GM12878 (cell line): Measurements from ENCODE around the gene MAZ. TPM values are rescaled to one million over a fixed set of nuclear protein-coding genes. Genes with fewer than 3 reads are reported as not detected.
A peak's percentile ranks its signal among the peaks of the same experiment; 100 is the strongest.

Source experiments
- ATAC-seq: fragments of 200-7000 bp; cut with Tn5 transposase; 3 replicates; pipeline ENCODE4 v1.9.1; 2020; ENCODE audit warnings: mild to moderate bottlenecking, moderate library complexity
- BruUV-seq: library from RNA; stranded (reverse); fragments of 400-500 nt; replicated peaks from 2 replicates; lab custom pipeline; 2021; lab: Mats Ljungman, UMichigan
- CTCF ChIA-PET: fragments of 300-600 bp; sonication (Branson Sonifier 250); formaldehyde crosslinking; extraction: SDS; loops from one replicate; lab custom pipeline; 2021; ENCODE audit warnings: inconsistent platforms; lab: Yijun Ruan, JAX
- POLR2A ChIA-PET: fragments of 350-600 bp; formaldehyde crosslinking; extraction: SDS; loops from one replicate; lab custom pipeline; 2021; ENCODE audit warnings: inconsistent platforms; lab: Charles Lee
- RAD21 ChIA-PET: fragments of 300-600 bp; sonication (Branson Sonifier 250); formaldehyde crosslinking; loops from one replicate; lab custom pipeline; 2023; ENCODE audit warnings: antibody characterized with exemption; ENCODE audit not compliant: unreplicated experiment; lab: Charles Lee
- SMC1A ChIA-PET: fragments of 300-600 bp; sonication (Branson Sonifier 250); formaldehyde crosslinking; loops from one replicate; lab custom pipeline; 2023; ENCODE audit not compliant: unreplicated experiment, uncharacterized antibody; lab: Charles Lee
- DNase-seq: peaks from one replicate; pipeline ENCODE4 v3.0.0-alpha.2; 2011; ENCODE audit warnings: low read depth, low spot score
- FAIRE-seq: peaks from 3 replicates; lab custom pipeline; 2011; peaks lifted over from hg19 to GRCh38; lab: Jason Lieb, UNC
- H2AFZ ChIP-seq: 2 replicates; pipeline ENCODE4 v1.6.0; 2011; ENCODE audit warnings: low read depth, low read length, control low read depth; ENCODE audit not compliant: control insufficient read depth
- H3K27ac ChIP-seq: 2 replicates; pipeline ENCODE4 v1.5.1; 2011; ENCODE audit warnings: control low read depth; ENCODE audit not compliant: control insufficient read depth, insufficient read depth
- H3K27me3 ChIP-seq, 2 experiments: replicated peaks in 1 of 2; 2 replicates each; pipeline versions ENCODE4 v1.6.0 to v1.6.1; 2011; ENCODE audit warnings: low read length in 1 of 2; ENCODE audit not compliant: control insufficient read depth in 2 of 2, insufficient read depth in 2 of 2
- H3K36me3 ChIP-seq, 2 experiments: 2 replicates each; pipeline ENCODE4 v1.5.1; 2011; ENCODE audit warnings: low read length in 1 of 2; ENCODE audit not compliant: control insufficient read depth in 2 of 2, insufficient read depth in 2 of 2
- H3K4me1 ChIP-seq: 2 replicates; pipeline ENCODE4 v1.6.1; 2011; ENCODE audit warnings: mild to moderate bottlenecking, low read length, moderate library complexity, mixed read lengths; ENCODE audit not compliant: control insufficient read depth, insufficient read depth
- H3K4me2 ChIP-seq: 2 replicates; pipeline ENCODE4 v1.6.0; 2011; ENCODE audit warnings: control low read depth; ENCODE audit not compliant: control insufficient read depth, insufficient read depth
- H3K4me3 ChIP-seq: fragments of 200-600 bp; sonication (generic); 2 replicates; pipeline ENCODE4 v1.5.1; 2016
- H3K79me2 ChIP-seq: 2 replicates; pipeline ENCODE4 v1.6.0; 2011; ENCODE audit warnings: low read length; ENCODE audit not compliant: control insufficient read depth, insufficient read depth
- H3K9ac ChIP-seq: 2 replicates; pipeline ENCODE4 v1.8.0; 2011; ENCODE audit warnings: low read length, control low read depth, mixed read lengths; ENCODE audit not compliant: control insufficient read depth, insufficient read depth
- H3K9me3 ChIP-seq: replicated peaks from 3 replicates; pipeline ENCODE4 v1.5.1; 2011; ENCODE audit warnings: mild to moderate bottlenecking, low read length; ENCODE audit not compliant: control insufficient read depth, insufficient read depth
- H4K20me1 ChIP-seq: 2 replicates; pipeline ENCODE4 v1.6.0; 2011; ENCODE audit not compliant: control insufficient read depth, insufficient read depth
- BCL11A ChIP-seq: IDR thresholded peaks from 2 replicates; pipeline ENCODE4 v1.6.1; 2011; ENCODE audit warnings: low read depth, low read length
- IRF5 ChIP-seq: fragments of 450-650 bp; IDR thresholded peaks from 2 replicates; pipeline ENCODE4 v1.6.1; 2017; ENCODE audit warnings: borderline replicate concordance
- MAX ChIP-seq: IDR thresholded peaks from 2 replicates; pipeline ENCODE4 v1.6.1; 2012; ENCODE audit warnings: low read depth, low read length, improper control_type of control experiment
- POLR2A ChIP-seq: IDR thresholded peaks from 2 replicates; pipeline ENCODE4 v1.6.1; 2011; ENCODE audit warnings: low read depth, mild to moderate bottlenecking, low read length
- POLR2AphosphoS2 ChIP-seq: IDR thresholded peaks from 2 replicates; pipeline ENCODE4 v1.6.1; 2011; ENCODE audit warnings: low read depth, mild to moderate bottlenecking, low read length, improper control_type of control experiment, moderate library complexity
- YBX1 ChIP-seq: fragments of 450-650 bp; IDR thresholded peaks from 2 replicates; pipeline ENCODE4 v1.6.1; 2016; ENCODE audit warnings: antibody characterized with exemption
- whole genome bisulfite sequencing: methylation state at CpG from one replicate; pipeline ENCODE4 v1.1.6; 2016; ENCODE audit warnings: low lambda C conversion rate; ENCODE audit not compliant: insufficient replicate concordance, insufficient coverage; ENCODE audit errors: missing lambda C conversion rate; 5-methylcytosine and 5-hydroxymethylcytosine counted together
- in situ Hi-C: fragments of 300-500 bp; cut with MboI; formaldehyde crosslinking; loops from 9 replicates; pipeline ENCODE4 v1.14.3; 2018; ENCODE audit warnings: mixed read lengths
- intact Hi-C: fragments of 100-400 bp; cut with micrococcal nuclease; formaldehyde crosslinking; loops from one replicate; pipeline ENCODE4 v1.14.2; 2022; ENCODE audit not compliant: unreplicated experiment
- polyA plus RNA-seq, 11 experiments: library from polyadenylated mRNA; depleted of rRNA in 4 of 11; unstranded in 6 of 11; stranded (reverse) in 5 of 11; fragments of >200 nt; fragmentation: Nextera tagmentation in 4 of 11; fragmentation: Illumina TruSeq in 1 of 11; extraction: Ambion mirVana in 4 of 11; extraction: Trizol in 1 of 11; gene quantifications; 1 replicate in 1 of 11; 2 replicates in 10 of 11; pipeline versions ENCODE4 v1.2.1 to v1.2.3, GENCODE V29; 2011 to 2016; ENCODE audit warnings: inconsistent platforms in 2 of 11, missing spikeins in 2 of 11, low read depth in 1 of 11
- total RNA-seq, 4 experiments: library from RNA; depleted of rRNA in 3 of 4; stranded (reverse); fragments of >200 nt in 3 of 4; fragmentation: Illumina TruSeq in 1 of 4; extraction: Trizol in 1 of 4; gene quantifications; 2 replicates each; pipeline versions ENCODE4 v1.2.1 to v1.2.3, GENCODE V29; 2013 to 2021

The MAZ gene
- total and polyA plus RNA-seq, 10 of the 15 experiments (the other 5 are each of a cell fraction or from before 2014, with no cell fraction given), result 23.9 to 309 (median 116) TPM

- no peaks in the 10 kb centered on the region for H3K27me3 ChIP-seq
- peak overlapping the region; percentile 79; the same call in 1 of the 2 replicates for H3K4me3 ChIP-seq
- ATAC-seq, result no peak
- H3K36me3 ChIP-seq, result peaks cover 7 to 13% of the 10 kb centered on the region in 2 experiments; a peak in 2 of 4 replicates
- H3K79me2 ChIP-seq, result peaks cover 32% of the 10 kb centered on the region
- TF ChIP-seq POLR2AphosphoS2 (0 out of 2 replicates have a peak, but pooled peaks have one; percentile 11), MAX (no peak), BCL11A (no peak), POLR2A (peak; percentile 55), IRF5 (no peak), YBX1 (no peak)
- H3K27ac ChIP-seq, result peak overlapping the region; percentile 86; the same call in 1 of the 2 replicates
- intact Hi-C loops (loop anchor here (5.0 kb wide), 1 partner anchor 107 kb away; no protein-coding TSS in a partner anchor), in situ Hi-C loops (no loop called here)
- no peaks in the 10 kb centered on the region for H3K9me3 ChIP-seq
- FAIRE-seq, result no peak
- SMC1A ChIA-PET, result interaction anchor here (2.9 kb wide), 1 partner anchor 39 kb away, joined by 17 read pairs; no protein-coding TSS in a partner anchor
- no peak overlapping the region for H2AFZ ChIP-seq
- POLR2A ChIA-PET, result interaction anchor here (0.8 to 4.0 kb wide), 7 partner anchors 9 to 66 kb away, joined by 3 to 40 read pairs (median 4); partner anchors contain the start of genes KIF22 and MVP
- CTCF ChIA-PET, result interaction anchor here (0.8 to 2.5 kb wide), 6 partner anchors 8 to 40 kb away, joined by 3 to 31 read pairs (median 7); partner anchors contain the start of gene MVP
- DNase-seq, result no peak
- H3K9ac ChIP-seq, result peak overlapping the region; percentile 85; the same call in 1 of the 2 replicates
- no TSS peak for BruUV-seq
- RAD21 ChIA-PET, result interaction anchor here (0.6 to 2.4 kb wide), 3 partner anchors 12 to 118 kb away, joined by 3 to 19 read pairs (median 3); partner anchors contain the start of gene MVP
- H3K4me2 ChIP-seq, result peak overlapping the region; percentile 96
- peaks cover 26% of the 10 kb centered on the region for H3K4me1 ChIP-seq
- 80% methylated on average over 29 of the region's 31 CpGs for WGBS
- H4K20me1 ChIP-seq, result no peaks in the 10 kb centered on the region
Observed at GRCh38 chr16:29809031-29809747, 2.9 kb downstream of the MAZ start.
